GM21528 (cell line): ENCODE results near the gene WNK4.
"Not testable (repeated sequence)": the region's sequence is repeated elsewhere in the genome, so short reads cannot be mapped to it uniquely, and the experiment has no call there.

ENCODE experiments used
- ATAC-seq: cut with Tn5 transposase; IDR thresholded peaks from one replicate; pipeline ENCODE4 v1.9.1; 2021; ENCODE audit warnings: mild to moderate bottlenecking, moderate library complexity; ENCODE audit not compliant: unreplicated experiment, low FRiP score

Gene WNK4

GRCh38 chr17:42769964-42770363, 10.4 kb upstream of the WNK4 start:
- not testable (repeated sequence) for ATAC-seq

- no peak for ATAC-seq
These were observed 7.5 kb upstream of the WNK4 start for GRCh38 chr17:42772945-42773289.

- peak; percentile 68 for ATAC-seq
These were observed 6.9 kb upstream of the WNK4 start, which contains the start of gene VPS25 for GRCh38 chr17:42773290-42774035. Gene VPS25, plus strand, starts transcription at chr17:42773449. Its CDS starts 27 bp downstream, at chr17:42773476.

- no peak for ATAC-seq
These were observed 6.2 kb upstream of the WNK4 start for GRCh38 chr17:42774066-42774745.

GRCh38 chr17:42775534-42776098, 4.8 kb upstream of the WNK4 start:
- ATAC-seq, result no peak

- no peak for ATAC-seq
These were observed 1.8 kb upstream of the WNK4 start for GRCh38 chr17:42778570-42778969.

GRCh38 chr17:42779304-42779935, 990 bp upstream of the WNK4 start:
- no peak for ATAC-seq

GRCh38 chr17:42780851-42781638, 635 bp downstream of the WNK4 start:
- no peak for ATAC-seq

- ATAC-seq, result no peak
These were observed 1.3 kb downstream of the WNK4 start for GRCh38 chr17:42781639-42782165.

GRCh38 chr17:42782166-42783061, 2.0 kb downstream of the WNK4 start:
- no peak for ATAC-seq

- ATAC-seq, result no peak
These were observed 2.8 kb downstream of the WNK4 start for GRCh38 chr17:42783062-42783790.

- ATAC-seq, result no peak
These were observed 3.4 kb downstream of the WNK4 start for GRCh38 chr17:42783791-42784138.

GRCh38 chr17:42784409-42784808, 4.0 kb downstream of the WNK4 start:
- no peak for ATAC-seq

- no peak for ATAC-seq
These were observed 4.6 kb downstream of the WNK4 start for GRCh38 chr17:42784811-42785592.

GRCh38 chr17:42787266-42787665, 6.9 kb downstream of the WNK4 start:
- no peak for ATAC-seq

- ATAC-seq, result no peak
These were observed 11.5 kb downstream of the WNK4 start for GRCh38 chr17:42791948-42792347.

- ATAC-seq, result no peak
These were observed 12.1 kb downstream of the WNK4 start for GRCh38 chr17:42792545-42792944.

GRCh38 chr17:42795061-42795460, 14.7 kb downstream of the WNK4 start:
- ATAC-seq, result no peak
